Cardiac muscle cell (in vitro differentiated cells and primary cell): ENCODE results near the gene SH3PXD2B. TPM values are rescaled to one million over a fixed set of nuclear protein-coding genes. Genes with fewer than 3 reads are reported as not detected.
A peak's percentile ranks its signal among the peaks of the same experiment; 100 is the strongest.
"Not testable (repeated sequence)": the region's sequence is repeated elsewhere in the genome, so short reads cannot be mapped to it uniquely, and the experiment has no call there.

Source experiments
- DNase-seq, 2 donors: peaks; one replicate each; pipeline versions ENCODE4 v3.0.0 to v3.0.0-alpha.2; 2010 to 2017; ENCODE audit warnings: low read depth in 1 of 2, low spot score in 1 of 2
- H3K27ac ChIP-seq: fragments of 200-600 bp; sonication (generic); 2 replicates; pipeline ENCODE4 v1.5.1; 2016
- H3K27me3 ChIP-seq: fragments of 200-600 bp; sonication (generic); 2 replicates; pipeline ENCODE4 v1.6.0; 2016; ENCODE audit warnings: control low read depth
- H3K36me3 ChIP-seq: fragments of 200-600 bp; sonication (generic); 2 replicates; pipeline ENCODE4 v1.5.1; 2016; ENCODE audit warnings: control low read depth
- H3K4me1 ChIP-seq: fragments of 200-600 bp; sonication (generic); 2 replicates; pipeline ENCODE4 v1.8.1; 2017; ENCODE audit warnings: low read depth, mild to moderate bottlenecking, mixed run types
- H3K4me3 ChIP-seq: fragments of 200-600 bp; sonication (generic); 2 replicates; pipeline ENCODE4 v1.5.1; 2016; ENCODE audit warnings: mild to moderate bottlenecking
- H3K9me3 ChIP-seq: fragments of 200-600 bp; sonication (generic); 2 replicates; pipeline ENCODE4 v1.5.1; 2017; ENCODE audit warnings: low read depth, mild to moderate bottlenecking, control low read depth
- polyA plus RNA-seq: library from polyadenylated mRNA; unstranded; fragments of >200 nt; fragmentation: Nextera tagmentation; extraction: Ambion mirVana; gene quantifications from 2 replicates; pipeline ENCODE4 v1.2.1, GENCODE V29; 2016
- total RNA-seq: library from RNA; depleted of rRNA; stranded (reverse); fragments of >200 nt; gene quantifications from 2 replicates; pipeline ENCODE4 v1.2.3, GENCODE V29; 2016
- TF ChIP-seq, protein P1 (sequence below): IDR thresholded peaks from 2 replicates; pipeline ENCODE4 v1.5.1; 2012; ENCODE audit warnings: low read depth, mild to moderate bottlenecking, low read length

The SH3PXD2B gene
- total and polyA plus RNA-seq, 2 experiments from 2014 or later: 13.9 to 27.6 TPM

DNA sequence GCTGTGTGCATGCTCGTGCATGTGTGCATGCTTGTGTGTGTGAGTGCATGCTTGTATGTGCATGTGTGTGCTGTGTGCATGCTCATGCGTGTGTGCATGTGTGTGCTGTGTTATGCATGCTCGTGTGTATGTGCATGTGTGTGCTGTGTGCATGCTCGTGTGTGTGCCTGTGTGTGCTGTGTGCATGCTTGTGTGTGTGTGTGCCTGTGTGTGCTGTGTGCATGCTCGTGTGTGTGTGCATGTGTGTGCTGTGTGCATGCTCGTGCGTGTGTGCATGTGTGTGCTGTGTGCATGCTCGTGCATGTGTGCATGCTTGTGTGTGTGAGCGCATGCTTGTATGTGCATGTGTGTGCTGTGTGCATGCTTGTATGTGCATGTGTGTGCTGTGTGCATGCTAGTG, 30.3 kb upstream of the SH3PXD2B start:
- no peak overlapping the region for H3K27ac ChIP-seq
- TF ChIP-seq, protein P1, sequence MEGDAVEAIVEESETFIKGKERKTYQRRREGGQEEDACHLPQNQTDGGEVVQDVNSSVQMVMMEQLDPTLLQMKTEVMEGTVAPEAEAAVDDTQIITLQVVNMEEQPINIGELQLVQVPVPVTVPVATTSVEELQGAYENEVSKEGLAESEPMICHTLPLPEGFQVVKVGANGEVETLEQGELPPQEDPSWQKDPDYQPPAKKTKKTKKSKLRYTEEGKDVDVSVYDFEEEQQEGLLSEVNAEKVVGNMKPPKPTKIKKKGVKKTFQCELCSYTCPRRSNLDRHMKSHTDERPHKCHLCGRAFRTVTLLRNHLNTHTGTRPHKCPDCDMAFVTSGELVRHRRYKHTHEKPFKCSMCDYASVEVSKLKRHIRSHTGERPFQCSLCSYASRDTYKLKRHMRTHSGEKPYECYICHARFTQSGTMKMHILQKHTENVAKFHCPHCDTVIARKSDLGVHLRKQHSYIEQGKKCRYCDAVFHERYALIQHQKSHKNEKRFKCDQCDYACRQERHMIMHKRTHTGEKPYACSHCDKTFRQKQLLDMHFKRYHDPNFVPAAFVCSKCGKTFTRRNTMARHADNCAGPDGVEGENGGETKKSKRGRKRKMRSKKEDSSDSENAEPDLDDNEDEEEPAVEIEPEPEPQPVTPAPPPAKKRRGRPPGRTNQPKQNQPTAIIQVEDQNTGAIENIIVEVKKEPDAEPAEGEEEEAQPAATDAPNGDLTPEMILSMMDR: no peak
- peaks cover 4% of the 10 kb centered on the region for H3K4me1 ChIP-seq
- H3K27me3 ChIP-seq: no peaks in the 10 kb centered on the region
- no peak for DNase-seq
- no peak overlapping the region for H3K4me3 ChIP-seq
- H3K36me3 ChIP-seq: no peaks in the 10 kb centered on the region
- H3K9me3 ChIP-seq: no peaks in the 10 kb centered on the region

DNA sequence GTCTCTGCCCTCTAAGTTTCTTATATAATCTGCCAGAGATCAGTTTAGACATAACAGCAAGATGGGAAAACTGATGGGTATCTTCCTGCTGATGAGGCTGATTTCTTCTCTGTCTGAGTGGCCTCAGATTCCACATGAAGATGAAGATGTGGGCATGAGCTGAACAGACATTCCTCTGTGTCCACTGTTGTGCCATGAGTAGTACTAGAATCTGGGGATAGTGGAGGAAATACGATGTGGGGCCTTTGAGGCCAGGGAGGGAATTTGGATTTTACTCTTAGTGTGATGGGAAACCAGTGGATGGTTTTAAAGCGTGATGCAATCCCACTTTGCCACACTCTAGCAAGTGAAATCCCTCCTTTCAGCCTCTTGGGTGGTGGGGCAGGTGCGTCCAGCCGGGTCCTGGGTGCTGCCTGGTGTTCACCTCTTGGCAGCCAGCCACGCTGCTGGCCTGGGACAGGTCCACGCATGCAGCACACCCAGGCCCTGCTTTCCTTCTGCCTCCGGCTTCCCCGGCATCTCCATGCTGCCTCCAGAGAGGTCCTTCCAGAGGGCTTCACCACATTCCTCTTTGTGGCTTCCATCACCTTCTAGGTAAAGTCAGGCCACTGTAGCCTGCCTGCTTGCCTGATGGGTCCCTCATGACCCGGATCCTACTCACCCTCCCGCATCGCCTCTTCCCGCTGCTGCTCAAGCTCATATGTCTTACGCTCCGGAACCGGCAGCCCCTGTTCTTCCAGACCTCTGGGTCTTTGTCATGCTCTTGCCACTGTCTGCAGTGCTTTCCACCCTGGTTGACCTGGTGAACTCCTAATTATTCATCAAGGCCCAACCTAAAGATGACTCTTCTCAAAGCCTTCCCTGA, 28.1 kb upstream of the SH3PXD2B start:
- Histone ChIP-seq H3K9me3 (no peaks in the 10 kb centered on the region), H3K4me3 (no peak overlapping the region), H3K27ac (no peak overlapping the region), H3K4me1 (no peaks in the 10 kb centered on the region), H3K36me3 (no peaks in the 10 kb centered on the region), H3K27me3 (no peaks in the 10 kb centered on the region)
- TF ChIP-seq, protein P1: no peak
- no peak for DNase-seq

DNA sequence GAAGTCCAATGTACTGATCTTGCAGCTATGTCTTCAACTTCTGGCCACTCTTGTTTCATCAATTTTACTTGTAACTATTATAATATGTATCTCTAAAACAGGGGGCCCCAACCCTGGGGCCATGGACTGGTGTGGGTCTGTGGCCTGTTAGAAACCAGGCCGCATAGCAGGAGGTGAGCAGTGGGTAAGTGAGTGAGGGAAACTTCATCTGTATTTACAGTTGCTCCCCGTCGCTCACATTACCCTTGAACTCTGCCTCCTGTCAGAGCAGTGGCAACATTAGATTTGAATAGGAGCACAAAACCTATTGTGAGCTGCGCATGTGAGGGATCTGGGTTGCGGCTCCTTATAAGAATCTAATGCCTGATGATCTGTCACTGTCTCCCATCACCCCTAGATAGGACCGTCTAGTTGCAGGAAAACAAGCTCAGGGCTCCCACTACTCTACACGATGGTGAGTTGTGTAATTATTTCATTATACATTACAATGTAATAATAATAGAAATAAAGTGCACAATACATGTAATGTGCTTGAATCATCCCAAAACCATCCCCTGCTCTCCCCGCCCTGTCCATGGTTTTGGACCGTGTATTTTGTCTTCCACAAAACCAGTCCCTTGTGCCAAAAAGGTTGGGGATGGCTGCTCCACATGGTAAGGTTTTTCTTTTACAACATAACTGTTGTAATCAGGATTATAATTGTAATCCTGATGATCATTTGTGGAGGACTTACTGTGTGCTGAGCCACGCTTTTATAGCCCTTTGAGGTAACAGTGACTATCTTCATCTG, 26.9 kb upstream of the SH3PXD2B start:
- no peak overlapping the region for H3K4me3 ChIP-seq
- no peaks in the 10 kb centered on the region for H3K4me1 ChIP-seq
- H3K36me3 ChIP-seq: no peaks in the 10 kb centered on the region
- H3K9me3 ChIP-seq: no peaks in the 10 kb centered on the region
- no peak for DNase-seq
- H3K27me3 ChIP-seq: no peaks in the 10 kb centered on the region
- TF ChIP-seq, protein P1: no peak
- H3K27ac ChIP-seq: no peak overlapping the region

DNA sequence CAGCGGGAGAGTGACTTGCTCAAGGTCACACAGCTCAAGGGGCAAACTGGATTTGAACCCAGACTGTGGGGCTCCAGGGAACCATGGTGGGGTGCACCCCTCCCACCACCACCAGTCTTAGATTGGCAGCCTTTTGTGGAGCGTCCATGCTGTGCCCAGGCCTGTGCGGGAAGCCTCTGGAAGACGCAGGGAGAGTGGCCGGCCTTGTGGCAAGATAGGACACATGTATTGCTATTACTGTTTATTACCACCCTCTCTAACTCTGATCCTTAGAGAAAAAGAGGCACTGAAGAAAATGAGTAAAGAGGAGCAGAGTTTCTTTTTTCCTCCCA, 25.4 kb upstream of the SH3PXD2B start:
- no peaks in the 10 kb centered on the region for H3K4me1 ChIP-seq
- TF ChIP-seq, protein P1: no peak
- H3K4me3 ChIP-seq: no peak overlapping the region
- no peak for DNase-seq
- H3K36me3 ChIP-seq: no peaks in the 10 kb centered on the region
- H3K27me3 ChIP-seq: no peaks in the 10 kb centered on the region
- no peaks in the 10 kb centered on the region for H3K9me3 ChIP-seq
- H3K27ac ChIP-seq: no peak overlapping the region

DNA sequence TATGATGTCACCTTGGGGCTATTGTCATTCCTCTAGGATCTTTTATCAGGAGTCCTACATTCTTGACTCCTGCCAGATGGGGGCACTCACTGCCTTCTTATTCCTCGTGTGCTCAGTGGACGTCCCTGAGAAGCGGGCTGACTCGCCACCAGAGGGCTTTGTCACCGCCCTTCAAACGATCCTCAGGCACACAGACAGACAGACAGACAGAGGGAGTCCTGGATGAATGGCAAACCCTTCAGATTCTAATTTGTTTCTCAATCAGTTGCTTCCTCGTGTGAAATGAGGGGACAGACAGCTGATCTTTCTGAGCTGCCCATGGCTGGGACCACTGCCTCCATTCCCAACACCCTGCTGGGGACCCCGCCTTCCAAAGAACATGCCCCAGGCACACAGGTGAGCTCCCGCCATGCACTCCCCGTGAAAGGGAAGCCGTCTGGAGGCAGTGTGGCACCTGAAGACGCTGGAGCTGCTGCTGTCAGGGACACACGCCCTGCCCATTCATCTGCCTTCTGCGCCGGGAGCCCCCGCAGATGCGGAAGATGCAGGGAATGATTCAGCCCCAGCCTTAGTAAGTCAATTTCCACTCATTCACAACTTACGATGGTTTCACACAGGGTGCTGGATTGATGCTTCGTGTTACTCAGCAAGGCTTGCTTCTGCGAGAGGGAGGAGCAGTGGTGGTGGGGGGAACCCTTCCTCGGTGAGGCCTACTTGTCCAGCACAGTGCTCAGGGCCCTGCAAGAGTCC, 24.9 kb upstream of the SH3PXD2B start:
- Histone ChIP-seq H3K36me3 (no peaks in the 10 kb centered on the region), H3K9me3 (no peaks in the 10 kb centered on the region), H3K4me3 (no peak overlapping the region), H3K4me1 (no peaks in the 10 kb centered on the region), H3K27ac (peak overlapping the region; percentile 7), H3K27me3 (no peaks in the 10 kb centered on the region)
- DNase-seq: peak; percentile 93
- TF ChIP-seq, protein P1: peak; percentile 87

DNA sequence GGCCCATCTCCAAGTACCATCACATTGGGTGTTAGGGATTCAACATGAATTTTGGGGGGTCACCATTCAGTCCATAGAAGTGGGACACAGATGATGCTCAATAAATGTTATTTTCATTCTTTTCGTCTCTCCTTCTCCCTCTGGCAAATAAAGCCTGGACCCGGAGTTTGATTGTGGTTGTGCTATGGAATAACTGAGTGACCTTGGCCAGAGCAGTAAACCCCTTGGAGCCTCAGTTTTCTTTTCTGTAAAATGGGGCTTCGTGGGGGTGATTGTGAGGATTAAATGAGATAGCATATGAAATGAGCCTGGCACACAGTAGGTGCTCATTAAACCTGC, 24.3 kb upstream of the SH3PXD2B start:
- DNase-seq, H3K9me3 ChIP-seq, H3K36me3 ChIP-seq, H3K27ac ChIP-seq, H3K4me1 ChIP-seq, H3K4me3 ChIP-seq, H3K27me3 ChIP-seq: not testable (repeated sequence)
